Rectal smooth muscle tissue (tissue), 1 donor: ENCODE results near the gene CCDC190.
"Not testable (repeated sequence)": the region's sequence is repeated elsewhere in the genome, so short reads cannot be mapped to it uniquely, and the experiment has no call there.

Source experiments
- H3K27ac ChIP-seq: one replicate; pipeline ENCODE4 v1.7.0; 2013; ENCODE audit warnings: low read depth, low read length, inconsistent platforms
- H3K27me3 ChIP-seq: one replicate; pipeline ENCODE4 v1.7.0; 2013; ENCODE audit warnings: low read length; ENCODE audit not compliant: control insufficient read depth, insufficient read depth
- H3K36me3 ChIP-seq: one replicate; pipeline ENCODE4 v1.7.0; 2013; ENCODE audit warnings: low read length; ENCODE audit not compliant: control insufficient read depth, insufficient read depth
- H3K4me1 ChIP-seq: one replicate; pipeline ENCODE4 v1.7.0; 2013; ENCODE audit warnings: low read length; ENCODE audit not compliant: control insufficient read depth, insufficient read depth
- H3K4me3 ChIP-seq: one replicate; pipeline ENCODE4 v1.7.0; 2013; ENCODE audit warnings: low read length
- H3K9ac ChIP-seq: one replicate; pipeline ENCODE4 v1.7.0; 2013; ENCODE audit warnings: low read length

Gene CCDC190

GRCh38 chr1:162893612-162893908 lies 32.6 kb upstream of the CCDC190 start:
- Histone ChIP-seq H3K27me3 (no peaks in the 10 kb centered on the region), H3K4me1 (no peaks in the 10 kb centered on the region), H3K9ac (no peak overlapping the region), H3K36me3 (no peaks in the 10 kb centered on the region), H3K4me3 (no peak overlapping the region), H3K27ac (no peak overlapping the region)

GRCh38 chr1:162892906-162893611 lies 32.1 kb upstream of the CCDC190 start:
- no peak overlapping the region for H3K9ac ChIP-seq
- no peaks in the 10 kb centered on the region for H3K36me3 ChIP-seq
- H3K4me3 ChIP-seq: no peak overlapping the region
- no peaks in the 10 kb centered on the region for H3K4me1 ChIP-seq
- H3K27me3 ChIP-seq: no peaks in the 10 kb centered on the region
- no peak overlapping the region for H3K27ac ChIP-seq

- no peak overlapping the region for H3K4me3 ChIP-seq
- H3K36me3 ChIP-seq: no peaks in the 10 kb centered on the region
- no peak overlapping the region for H3K9ac ChIP-seq
- no peaks in the 10 kb centered on the region for H3K27me3 ChIP-seq
- H3K4me1 ChIP-seq: no peaks in the 10 kb centered on the region
- H3K27ac ChIP-seq: no peak overlapping the region
Measured at GRCh38 chr1:162889989-162890388, 29.0 kb upstream of the CCDC190 start.

- Histone ChIP-seq H3K27me3 (no peaks in the 10 kb centered on the region), H3K36me3 (no peaks in the 10 kb centered on the region), H3K4me3 (no peak overlapping the region), H3K27ac (no peak overlapping the region), H3K9ac (no peak overlapping the region), H3K4me1 (no peaks in the 10 kb centered on the region)
Measured at GRCh38 chr1:162886705-162887104, 25.7 kb upstream of the CCDC190 start.

GRCh38 chr1:162885265-162885664 lies 24.3 kb upstream of the CCDC190 start:
- Histone ChIP-seq H3K27me3 (no peaks in the 10 kb centered on the region), H3K27ac (no peak overlapping the region)

GRCh38 chr1:162884831-162885230 lies 23.9 kb upstream of the CCDC190 start:
- Histone ChIP-seq H3K4me1 (no peaks in the 10 kb centered on the region), H3K4me3 (no peak overlapping the region), H3K36me3 (no peaks in the 10 kb centered on the region), H3K9ac (no peak overlapping the region), H3K27me3 (no peaks in the 10 kb centered on the region), H3K27ac (no peak overlapping the region)

More at GRCh38 chr1:162885265-162885664, 24.3 kb upstream of the CCDC190 start:
- Histone ChIP-seq H3K4me3 (no peak overlapping the region), H3K9ac (no peak overlapping the region), H3K4me1 (no peaks in the 10 kb centered on the region), H3K36me3 (no peaks in the 10 kb centered on the region)

GRCh38 chr1:162882248-162882674 lies 21.3 kb upstream of the CCDC190 start:
- Histone ChIP-seq H3K27ac (no peak overlapping the region), H3K4me1 (no peaks in the 10 kb centered on the region), H3K27me3 (no peaks in the 10 kb centered on the region), H3K4me3 (no peak overlapping the region), H3K9ac (no peak overlapping the region), H3K36me3 (no peaks in the 10 kb centered on the region)

- no peak overlapping the region for H3K27ac ChIP-seq
- no peaks in the 10 kb centered on the region for H3K36me3 ChIP-seq
- no peak overlapping the region for H3K4me3 ChIP-seq
- H3K27me3 ChIP-seq: no peaks in the 10 kb centered on the region
- no peaks in the 10 kb centered on the region for H3K4me1 ChIP-seq
- no peak overlapping the region for H3K9ac ChIP-seq
Measured at GRCh38 chr1:162881590-162881989, 20.6 kb upstream of the CCDC190 start.

- H3K36me3 ChIP-seq, H3K27ac ChIP-seq: not testable (repeated sequence)
Measured at GRCh38 chr1:162880617-162881016, 19.6 kb upstream of the CCDC190 start.

GRCh38 chr1:162878000-162878596 lies 17.1 kb upstream of the CCDC190 start:
- no peaks in the 10 kb centered on the region for H3K36me3 ChIP-seq
- no peak overlapping the region for H3K27ac ChIP-seq
- H3K4me1 ChIP-seq: no peaks in the 10 kb centered on the region
- H3K9ac ChIP-seq: no peak overlapping the region
- no peak overlapping the region for H3K4me3 ChIP-seq
- H3K27me3 ChIP-seq: no peaks in the 10 kb centered on the region

More at GRCh38 chr1:162880617-162881016, 19.6 kb upstream of the CCDC190 start:
- H3K27me3 ChIP-seq, H3K9ac ChIP-seq, H3K4me3 ChIP-seq, H3K4me1 ChIP-seq: not testable (repeated sequence)

- no peaks in the 10 kb centered on the region for H3K36me3 ChIP-seq
- H3K4me1 ChIP-seq: no peaks in the 10 kb centered on the region
- H3K27me3 ChIP-seq: no peaks in the 10 kb centered on the region
- H3K4me3 ChIP-seq: no peak overlapping the region
- H3K27ac ChIP-seq: no peak overlapping the region
- no peak overlapping the region for H3K9ac ChIP-seq
Measured at GRCh38 chr1:162877412-162877811, 16.4 kb upstream of the CCDC190 start.

- no peak overlapping the region for H3K4me3 ChIP-seq
- no peaks in the 10 kb centered on the region for H3K27me3 ChIP-seq
- no peaks in the 10 kb centered on the region for H3K36me3 ChIP-seq
- H3K9ac ChIP-seq: no peak overlapping the region
- H3K27ac ChIP-seq: no peak overlapping the region
- no peaks in the 10 kb centered on the region for H3K4me1 ChIP-seq
Measured at GRCh38 chr1:162876751-162877150, 15.8 kb upstream of the CCDC190 start.
